HepG2 (cell line): ENCODE results near the gene CLPX. TPM values are rescaled to one million over a fixed set of nuclear protein-coding genes. Genes with fewer than 3 reads are reported as not detected.
A peak's percentile ranks its signal among the peaks of the same experiment; 100 is the strongest.

Experiments
- ATAC-seq: fragments of 200-7000 bp; cut with Tn5 transposase; 3 replicates; pipeline ENCODE4 v1.9.1; 2020; ENCODE audit warnings: mild to moderate bottlenecking, moderate library complexity
- BruUV-seq: library from RNA; stranded (reverse); fragments of 400-500 nt; replicated peaks from 2 replicates; lab custom pipeline; 2021; lab: Mats Ljungman, UMichigan
- CTCF ChIA-PET: fragments of 300-600 bp; formaldehyde crosslinking; extraction: SDS; loops from one replicate; lab custom pipeline; 2021; ENCODE audit warnings: low total read pairs, inconsistent platforms, low intra/inter-chr PET ratio; lab: Yijun Ruan, JAX
- POLR2A ChIA-PET: fragments of 350-600 bp; sonication (Branson Sonifier 250); formaldehyde crosslinking; loops from one replicate; lab custom pipeline; 2020; ENCODE audit warnings: antibody characterized with exemption, inconsistent platforms; lab: Yijun Ruan, JAX
- DNase-seq: peaks from one replicate; pipeline ENCODE4 v3.0.0-alpha.2; 2015; ENCODE audit warnings: low spot score
- FAIRE-seq: peaks from 3 replicates; lab custom pipeline; 2011; peaks lifted over from hg19 to GRCh38; lab: Jason Lieb, UNC
- H2AFZ ChIP-seq: one replicate; pipeline ENCODE4 v1.6.1; 2011; ENCODE audit warnings: low read length, inconsistent platforms
- H3K27ac ChIP-seq: fragments of 300-600 bp; 3 replicates; pipeline ENCODE4 v1.8.0; 2011; ENCODE audit warnings: mixed run types, mild to moderate bottlenecking, mixed read lengths, low read length, inconsistent platforms; ENCODE audit not compliant: insufficient read depth; ENCODE audit errors: extremely low read length
- H3K27me3 ChIP-seq, 2 experiments: fragments of 200-600 bp in 1 of 2; 2 replicates in 1 of 2; 3 replicates in 1 of 2; pipeline versions ENCODE4 v1.6.0 to v1.8.0; 2011; ENCODE audit warnings: low read length in 2 of 2, mild to moderate bottlenecking in 2 of 2, moderate library complexity in 2 of 2, inconsistent platforms in 1 of 2; ENCODE audit not compliant: insufficient read depth in 2 of 2, control insufficient read depth in 1 of 2
- H3K36me3 ChIP-seq, 2 experiments: fragments of 200-600 bp in 1 of 2; replicated peaks in 1 of 2; 2 replicates in 1 of 2; 3 replicates in 1 of 2; pipeline versions ENCODE4 v1.5.1 to v1.8.0; 2011; ENCODE audit warnings: low read length in 2 of 2, inconsistent platforms in 1 of 2; ENCODE audit not compliant: insufficient read depth in 2 of 2, control insufficient read depth in 1 of 2
- H3K4me1 ChIP-seq: 2 replicates; pipeline ENCODE4 v1.5.1; 2012; ENCODE audit warnings: low read length, inconsistent platforms; ENCODE audit not compliant: insufficient read depth
- H3K4me2 ChIP-seq: 2 replicates; pipeline ENCODE4 v1.6.0; 2011; ENCODE audit warnings: low read depth, low read length, inconsistent platforms
- H3K4me3 ChIP-seq, 3 experiments: fragments of 200-600 bp in 1 of 3; sonication (generic), shearing (Covaris generic) in 1 of 3; replicated peaks in 1 of 3; 2 replicates each; pipeline ENCODE4 v1.5.1; 2011 to 2016; ENCODE audit warnings: low read length in 3 of 3, inconsistent platforms in 2 of 3, low read depth in 2 of 3, mild to moderate bottlenecking in 2 of 3, control low read depth in 1 of 3, mixed read lengths in 1 of 3; ENCODE audit not compliant: insufficient read depth in 1 of 3
- H3K79me2 ChIP-seq: one replicate; pipeline ENCODE4 v1.6.1; 2011; ENCODE audit warnings: low read length, inconsistent platforms; ENCODE audit not compliant: insufficient read depth
- H3K9ac ChIP-seq: 2 replicates; pipeline ENCODE4 v1.6.0; 2011; ENCODE audit warnings: mild to moderate bottlenecking, low read depth, low read length, inconsistent platforms; ENCODE audit not compliant: insufficient read depth
- H3K9me3 ChIP-seq: 2 replicates; pipeline ENCODE4 v1.5.1; 2012; ENCODE audit warnings: mild to moderate bottlenecking, low read length
- H4K20me1 ChIP-seq: 2 replicates; pipeline ENCODE4 v1.6.0; 2011; ENCODE audit warnings: inconsistent platforms, mild to moderate bottlenecking, low read length, moderate library complexity; ENCODE audit not compliant: insufficient read depth
- CEBPB ChIP-seq: IDR thresholded peaks from 2 replicates; pipeline ENCODE4 v1.6.1; 2011; ENCODE audit warnings: low read depth, low read length, improper control_type of control experiment, borderline replicate concordance
- MBNL3 ChIP-seq: fragments of 250-450 bp; sonication (Bioruptor Pico); conservative IDR thresholded peaks from 2 replicates; pipeline ENCODE4 v1.8.0; 2022; ENCODE audit warnings: mild to moderate bottlenecking, inconsistent platforms
- SMAD9 ChIP-seq: sonication (generic); formaldehyde crosslinking; IDR thresholded peaks from 2 replicates; pipeline ENCODE4 v1.5.1; 2020; ENCODE audit warnings: mild to moderate bottlenecking, missing genetic modification reagents
- STAG1 ChIP-seq: sonication (generic); formaldehyde crosslinking; IDR thresholded peaks from 2 replicates; pipeline ENCODE4 v1.4.0; 2020; ENCODE audit warnings: missing genetic modification reagents
- YEATS4 ChIP-seq: sonication (generic); formaldehyde crosslinking; IDR thresholded peaks from 2 replicates; pipeline ENCODE4 v1.4.0; 2020; ENCODE audit warnings: missing genetic modification reagents, borderline replicate concordance
- ZBTB20 ChIP-seq: sonication (generic); formaldehyde crosslinking; IDR thresholded peaks from 2 replicates; pipeline ENCODE4 v1.8.1; 2023; ENCODE audit warnings: missing genetic modification reagents, low read depth, mild to moderate bottlenecking, borderline replicate concordance
- ZNF230 ChIP-seq: sonication (generic); formaldehyde crosslinking; IDR thresholded peaks from 2 replicates; pipeline ENCODE4 v1.4.0; 2020; ENCODE audit warnings: mild to moderate bottlenecking, missing genetic modification reagents
- whole genome bisulfite sequencing: methylation state at CpG from one replicate; pipeline ENCODE4 v1.1.6; 2017; ENCODE audit warnings: low lambda C conversion rate; 5-methylcytosine and 5-hydroxymethylcytosine counted together
- in situ Hi-C: cut with HindIII; loops from 2 replicates; pipeline ENCODE4 v1.10.0; 2017; ENCODE audit warnings: low pct_unique_long_range_greater_than_20kb; ENCODE audit not compliant: extremely low pct_ligation_motif_present
- intact Hi-C: fragments of 100-400 bp; cut with micrococcal nuclease; formaldehyde crosslinking; loops from one replicate; pipeline ENCODE4 v1.10.0; 2022; ENCODE audit not compliant: unreplicated experiment
- polyA plus RNA-seq, 8 experiments: library from polyadenylated mRNA; depleted of rRNA in 3 of 8; stranded (reverse) in 7 of 8; unstranded in 1 of 8; fragments of >200 nt; fragmentation: Illumina TruSeq in 4 of 8; extraction: Trizol in 4 of 8; gene quantifications; 2 replicates each; pipeline versions ENCODE4 v1.2.1 to v1.2.3, GENCODE V29; 2011 to 2016; ENCODE audit warnings: low read depth in 4 of 8, missing spikeins in 1 of 8, mixed read lengths in 1 of 8; ENCODE audit not compliant: insufficient read depth in 1 of 8
- total RNA-seq, 5 experiments: library from RNA; depleted of rRNA; stranded (reverse); fragments of >200 nt; fragmentation: Illumina TruSeq; extraction: Trizol; gene quantifications; 2 replicates each; pipeline ENCODE4 v1.2.3, GENCODE V29; 2016; ENCODE audit warnings: low read depth in 1 of 5

CLPX gene
- total and polyA plus RNA-seq, 2 of the 13 experiments (the other 11 are each of a cell fraction or from before 2014, with no cell fraction given), result 33.9 to 61.3 TPM

DNA sequence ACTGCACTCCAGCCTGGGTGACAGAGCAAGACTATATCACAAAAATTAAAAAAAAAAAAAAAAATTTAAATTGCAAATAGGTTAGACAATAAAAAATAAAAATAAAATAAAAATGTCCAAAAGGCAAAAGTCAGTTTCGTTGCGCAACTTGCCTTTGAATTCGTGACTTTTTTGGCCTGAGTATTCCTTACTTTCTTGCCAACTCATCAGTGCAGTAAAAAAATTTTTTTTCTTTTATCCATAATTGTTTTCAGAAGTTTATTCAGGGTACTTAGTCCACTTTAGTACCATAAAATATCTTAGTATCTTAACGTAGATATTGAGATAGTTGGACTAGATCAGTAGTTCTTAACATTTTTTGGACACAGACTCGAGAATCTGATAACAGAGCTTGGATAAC, 48.6 kb upstream of the CLPX start:
- BruUV-seq, result no TSS peak
- H3K27ac ChIP-seq, result no peak overlapping the region
- in situ Hi-C loops, result no loop called here
- H4K20me1 ChIP-seq, result no peaks in the 10 kb centered on the region
- no peak overlapping the region for H3K4me3 ChIP-seq
- DNase-seq, result no peak
- no peaks in the 10 kb centered on the region for H3K9me3 ChIP-seq
- no peaks in the 10 kb centered on the region for H3K79me2 ChIP-seq
- no peak for TF ChIP-seq SMAD9 (CRISPR knock-in tag)
- TF ChIP-seq CEBPB, result peak; percentile 67
- H2AFZ ChIP-seq, result no peak overlapping the region
- ChIA-PET POLR2A (interaction anchor here (1.3 kb wide), 1 partner anchor 48 kb away, joined by 4 read pairs; the partner anchor contains the start of gene CLPX), CTCF (no interaction called here)
- H3K36me3 ChIP-seq, result no peaks in the 10 kb centered on the region
- no peak overlapping the region for H3K4me2 ChIP-seq
- H3K4me1 ChIP-seq, result peaks cover 6% of the 10 kb centered on the region; the same call in 1 of the 2 replicates
- intact Hi-C loops, result no loop called here
- FAIRE-seq, result no peak
- no peak for ATAC-seq
- WGBS, result 82% methylated on average over 5 of the region's 5 CpGs
- no peak overlapping the region for H3K9ac ChIP-seq
- no peaks in the 10 kb centered on the region for H3K27me3 ChIP-seq

GRCh38 chr15:65232520-65232919, 47.4 kb upstream of the CLPX start:
- no TSS peak for BruUV-seq
- in situ Hi-C loops (no loop called here), intact Hi-C loops (no loop called here)
- no peak for FAIRE-seq
- no peaks in the 10 kb centered on the region for H4K20me1 ChIP-seq
- TF ChIP-seq ZNF230 (CRISPR knock-in tag) (no peak), ZBTB20 (CRISPR knock-in tag) (no peak), STAG1 (no peak), MBNL3 (CRISPR knock-in tag) (no peak), YEATS4 (CRISPR knock-in tag) (no peak)
- peaks cover 18% of the 10 kb centered on the region for H3K4me1 ChIP-seq
- no peaks in the 10 kb centered on the region for H3K27me3 ChIP-seq
- WGBS, result 81% methylated on average over 3 of the region's 3 CpGs
- no peaks in the 10 kb centered on the region for H3K36me3 ChIP-seq
- no peak for DNase-seq
- H3K4me3 ChIP-seq, result no peak overlapping the region
- H3K79me2 ChIP-seq, result no peaks in the 10 kb centered on the region
- H2AFZ ChIP-seq, result no peak overlapping the region
- ChIA-PET CTCF (no interaction called here), POLR2A (no interaction called here)
- H3K9ac ChIP-seq, result no peak overlapping the region
- no peak overlapping the region for H3K4me2 ChIP-seq
- H3K27ac ChIP-seq, result no peak overlapping the region
- no peaks in the 10 kb centered on the region for H3K9me3 ChIP-seq
- no peak for ATAC-seq
